RWPE1 (cell line): ENCODE measurements around the gene TFEB.

ENCODE experiments used
- CTCF ChIA-PET: fragments of 350-600 bp; sonication (Branson Sonifier 250); formaldehyde crosslinking; extraction: SDS; loops from one replicate; lab custom pipeline; 2021; lab: Yijun Ruan, JAX
- POLR2A ChIA-PET: fragments of 400-600 bp; formaldehyde crosslinking; extraction: SDS; loops from one replicate; lab custom pipeline; 2020; ENCODE audit warnings: antibody characterized with exemption; ENCODE audit not compliant: low non-redundant PET; lab: Yijun Ruan, JAX
- DNase-seq: peaks from one replicate; pipeline ENCODE4 v3.0.0; 2012; ENCODE audit warnings: low spot score
- H3K27ac ChIP-seq: fragments of 450-650 bp; 2 replicates; pipeline ENCODE4 v1.5.1; 2017
- CTCF ChIP-seq: fragments of 450-650 bp; conservative IDR thresholded peaks from 2 replicates; pipeline ENCODE4 v1.5.1; 2017; ENCODE audit warnings: low read depth, mild to moderate bottlenecking

Gene TFEB

GRCh38 chr6:41647061-41647511, 88.3 kb downstream of the TFEB start:
- ChIA-PET POLR2A (no interaction called here), CTCF (no interaction called here)
- peak overlapping the region; percentile 85 for H3K27ac ChIP-seq
- DNase-seq = no peak
- no peak for TF ChIP-seq CTCF

- POLR2A ChIA-PET = no interaction called here
- CTCF ChIA-PET = interaction anchor here (0.7 kb wide), 1 partner anchor 44 kb away, joined by 4 read pairs; no protein-coding TSS in a partner anchor
- peak overlapping the region; percentile 85 for H3K27ac ChIP-seq
- no peak for TF ChIP-seq CTCF
- DNase-seq = no peak
Observed at GRCh38 chr6:41646026-41646795, 89.2 kb downstream of the TFEB start.

GRCh38 chr6:41645007-41645618, 90.3 kb downstream of the TFEB start:
- POLR2A ChIA-PET = no interaction called here
- no peak for DNase-seq
- H3K27ac ChIP-seq = peak overlapping the region; percentile 85
- TF ChIP-seq CTCF = no peak
- CTCF ChIA-PET = no interaction called here

- POLR2A ChIA-PET = no interaction called here
- CTCF ChIA-PET = no interaction called here
- no peak for TF ChIP-seq CTCF
- H3K27ac ChIP-seq = peak overlapping the region; percentile 85
- DNase-seq = peak; percentile 59
Observed at GRCh38 chr6:41644297-41644879, 91.0 kb downstream of the TFEB start.

- DNase-seq = no peak
- CTCF ChIA-PET = no interaction called here
- POLR2A ChIA-PET = no interaction called here
- peak overlapping the region; percentile 85 for H3K27ac ChIP-seq
- TF ChIP-seq CTCF = no peak
Observed at GRCh38 chr6:41643899-41644269, 91.5 kb downstream of the TFEB start.
